HCT116 (cell line): ENCODE data around the gene RXYLT1. TPM values are rescaled to one million over a fixed set of nuclear protein-coding genes. Genes with fewer than 3 reads are reported as not detected.

Source experiments
- ATAC-seq: fragments of 200-7000 bp; cut with Tn5 transposase; 2 replicates; pipeline ENCODE4 v1.9.1; 2020; ENCODE audit warnings: mild to moderate bottlenecking, moderate library complexity
- BruUV-seq: library from RNA; stranded (reverse); fragments of 400-500 nt; replicated peaks from 2 replicates; lab custom pipeline; 2021; lab: Mats Ljungman, UMichigan
- CTCF ChIA-PET: fragments of 300-600 bp; sonication (Branson Sonifier 250); formaldehyde crosslinking; loops from one replicate; lab custom pipeline; 2021; ENCODE audit warnings: antibody characterized with exemption; lab: Charles Lee
- POLR2A ChIA-PET: fragments of 300-600, 350-600 bp; sonication (Branson Sonifier 250); formaldehyde crosslinking; loops from one replicate; lab custom pipeline; 2021; ENCODE audit warnings: antibody characterized with exemption; lab: Charles Lee
- RAD21 ChIA-PET, 2 experiments: fragments of 300-600 bp; sonication (Branson Sonifier 250); formaldehyde crosslinking; loops; one replicate each; lab custom pipeline; 2023; ENCODE audit warnings: low total read pairs in 2 of 2; ENCODE audit not compliant: uncharacterized antibody in 2 of 2, unreplicated experiment in 2 of 2, low non-redundant PET in 1 of 2; lab: Charles Lee
- DNase-seq: peaks from one replicate; pipeline ENCODE4 v3.0.0-alpha.2; 2010; ENCODE audit warnings: low read depth, low spot score
- H2AFZ ChIP-seq: fragments of 200-600 bp; shearing (Covaris generic), sonication (generic); 2 replicates; pipeline ENCODE4 v1.6.1; 2017; ENCODE audit warnings: low read depth, mixed run types, mixed read lengths, antibody characterized with exemption, low read length; ENCODE audit not compliant: poor library complexity, severe bottlenecking
- H3K27ac ChIP-seq: 2 replicates; pipeline ENCODE4 v1.5.1; 2012; ENCODE audit warnings: low read depth, low read length
- H3K27me3 ChIP-seq: fragments of 200-600 bp; sonication (generic); 2 replicates; pipeline ENCODE4 v1.6.1; 2016; ENCODE audit warnings: mixed run types, low read length, mixed read lengths; ENCODE audit not compliant: insufficient read depth
- H3K36me3 ChIP-seq, 2 experiments: fragments of 200-500 bp in 1 of 2; fragments of 200-600 bp in 1 of 2; sonication (Bioruptor generic) in 1 of 2; sonication (generic) in 1 of 2; 2 replicates each; pipeline versions ENCODE4 v1.5.1 to v1.6.1; 2014 to 2016; ENCODE audit warnings: low read length in 2 of 2, inconsistent platforms in 1 of 2, mixed read lengths in 1 of 2, mixed run types in 1 of 2; ENCODE audit not compliant: insufficient read depth in 2 of 2, control insufficient read depth in 1 of 2
- H3K4me1 ChIP-seq, 2 experiments: fragments of 200-600 bp in 1 of 2; sonication (generic) in 1 of 2; 2 replicates each; pipeline versions ENCODE4 v1.5.1 to v1.6.1; 2012 to 2017; ENCODE audit warnings: low read length in 2 of 2, inconsistent platforms in 1 of 2, mild to moderate bottlenecking in 1 of 2, mixed read lengths in 1 of 2, mixed run types in 1 of 2, moderate library complexity in 1 of 2; ENCODE audit not compliant: insufficient read depth in 2 of 2, control insufficient read depth in 1 of 2
- H3K4me2 ChIP-seq: fragments of 200-600 bp; sonication (generic); 2 replicates; pipeline ENCODE4 v1.6.1; 2017; ENCODE audit warnings: mixed run types, low read length, mixed read lengths
- H3K4me3 ChIP-seq, 2 experiments: fragments of 200-600 bp in 1 of 2; sonication (generic) in 1 of 2; replicated peaks in 1 of 2; 2 replicates each; pipeline ENCODE4 v1.5.1; 2011 to 2016; ENCODE audit warnings: low read length in 2 of 2, control low read depth in 1 of 2, low read depth in 1 of 2, mild to moderate bottlenecking in 1 of 2, mixed read lengths in 1 of 2, mixed run types in 1 of 2
- H3K79me2 ChIP-seq: fragments of 200-600 bp; sonication (generic); 2 replicates; pipeline ENCODE4 v1.6.1; 2017; ENCODE audit warnings: mild to moderate bottlenecking, mixed run types, low read length, moderate library complexity, mixed read lengths; ENCODE audit not compliant: insufficient read depth
- H3K9ac ChIP-seq: fragments of 200-600 bp; sonication (generic); 2 replicates; pipeline ENCODE4 v1.6.1; 2016; ENCODE audit warnings: low read length, mixed read lengths
- H3K9me2 ChIP-seq: fragments of 200-600 bp; sonication (generic), shearing (Covaris generic); 2 replicates; pipeline ENCODE4 v1.6.1; 2017; ENCODE audit warnings: mixed run types, mild to moderate bottlenecking, moderate library complexity; ENCODE audit not compliant: insufficient read depth
- H3K9me3 ChIP-seq, 2 experiments: fragments of 200-500 bp in 1 of 2; fragments of 200-600 bp in 1 of 2; sonication (Bioruptor generic) in 1 of 2; sonication (generic) in 1 of 2; 2 replicates each; pipeline ENCODE4 v1.6.1; 2014 to 2017; ENCODE audit warnings: low read length in 2 of 2, mixed read lengths in 2 of 2, inconsistent platforms in 1 of 2, low read depth in 1 of 2, mild to moderate bottlenecking in 1 of 2, mixed run types in 1 of 2, moderate library complexity in 1 of 2; ENCODE audit not compliant: control insufficient read depth in 1 of 2, insufficient read depth in 1 of 2
- H4K20me1 ChIP-seq: fragments of 200-600 bp; sonication (generic), shearing (Covaris generic); 2 replicates; pipeline ENCODE4 v1.6.1; 2017; ENCODE audit warnings: mixed run types, mild to moderate bottlenecking, moderate library complexity; ENCODE audit not compliant: insufficient read depth
- ATF3 ChIP-seq: IDR thresholded peaks from 2 replicates; pipeline ENCODE4 v1.6.1; 2012
- CBX3 ChIP-seq: IDR thresholded peaks from 2 replicates; pipeline ENCODE4 v1.6.1; 2012; ENCODE audit warnings: low read depth
- CEBPB ChIP-seq: IDR thresholded peaks from 2 replicates; pipeline ENCODE4 v1.6.1; 2012; ENCODE audit warnings: low read depth
- EGR1 ChIP-seq: IDR thresholded peaks from 2 replicates; pipeline ENCODE4 v1.6.1; 2012; ENCODE audit warnings: low read depth
- ELF1 ChIP-seq: IDR thresholded peaks from 2 replicates; pipeline ENCODE4 v1.6.1; 2012; ENCODE audit warnings: low read depth, borderline replicate concordance
- EZH2 ChIP-seq: fragments of 200-600 bp; sonication (generic); IDR thresholded peaks from 2 replicates; pipeline ENCODE4 v1.6.1; 2017; ENCODE audit warnings: antibody characterized with exemption, mixed run types
- EZH2phosphoT487 ChIP-seq: fragments of 200-600 bp; IDR thresholded peaks from 2 replicates; pipeline ENCODE4 v1.6.1; 2018; ENCODE audit warnings: antibody characterized with exemption, borderline replicate concordance
- FOSL1 ChIP-seq: IDR thresholded peaks from 2 replicates; pipeline ENCODE4 v1.6.1; 2012; ENCODE audit warnings: low read depth
- JUND ChIP-seq: IDR thresholded peaks from 2 replicates; pipeline ENCODE4 v1.6.1; 2012
- MAX ChIP-seq: IDR thresholded peaks from 2 replicates; pipeline ENCODE4 v1.6.1; 2012
- POLR2A ChIP-seq: IDR thresholded peaks from 2 replicates; pipeline ENCODE4 v1.7.0; 2011; ENCODE audit warnings: borderline replicate concordance; ENCODE audit not compliant: insufficient read depth, insufficient read length; ENCODE audit errors: extremely low read depth
- RAD21 ChIP-seq: IDR thresholded peaks from 2 replicates; pipeline ENCODE4 v1.6.1; 2012; ENCODE audit warnings: low read depth, mild to moderate bottlenecking
- REST ChIP-seq: IDR thresholded peaks from 2 replicates; pipeline ENCODE4 v1.6.1; 2012; ENCODE audit warnings: low read depth
- SP1 ChIP-seq: IDR thresholded peaks from 2 replicates; pipeline ENCODE4 v1.6.1; 2012; ENCODE audit warnings: low read depth
- SRF ChIP-seq: IDR thresholded peaks from 2 replicates; pipeline ENCODE4 v1.6.1; 2012; ENCODE audit warnings: low read depth
- TCF7L2 ChIP-seq: IDR thresholded peaks from 2 replicates; pipeline ENCODE4 v1.7.0; 2011; ENCODE audit warnings: borderline replicate concordance, inconsistent platforms; ENCODE audit not compliant: insufficient read depth, insufficient read length; ENCODE audit errors: extremely low read depth
- YY1 ChIP-seq: IDR thresholded peaks from 2 replicates; pipeline ENCODE4 v1.6.1; 2011; ENCODE audit warnings: low read length, low read depth, moderate library complexity, mild to moderate bottlenecking; ENCODE audit not compliant: insufficient replicate concordance; ENCODE audit errors: extremely low read depth
- ZBTB33 ChIP-seq: IDR thresholded peaks from 2 replicates; pipeline ENCODE4 v1.6.1; 2011; ENCODE audit warnings: mild to moderate bottlenecking, low read length, moderate library complexity; ENCODE audit not compliant: insufficient replicate concordance; ENCODE audit errors: extremely low read depth
- ZNF274 ChIP-seq: fragments of 200-500 bp; sonication (Bioruptor generic); IDR thresholded peaks from 2 replicates; pipeline ENCODE4 v1.6.1; 2014; ENCODE audit warnings: mild to moderate bottlenecking, low read depth, low read length, inconsistent platforms
- intact Hi-C: fragments of 100-400 bp; cut with micrococcal nuclease; formaldehyde crosslinking; loops from 2 replicates; pipeline ENCODE4 v1.10.0; 2022
- total RNA-seq: library from RNA; stranded (reverse); gene quantifications from one replicate; pipeline ENCODE4 v1.2.1, GENCODE V29; 2021; ENCODE audit not compliant: unreplicated experiment

Gene RXYLT1
- total RNA-seq, 1 experiment from 2014 or later = 23.0 TPM

- no peaks in the 10 kb centered on the region for H3K27me3 ChIP-seq
- no peak for TF ChIP-seq JUND
- TF ChIP-seq FOSL1 = no peak
- TF ChIP-seq ZBTB33 = no peak
- no peak for TF ChIP-seq CEBPB
- no peak for TF ChIP-seq EZH2
- no peak for TF ChIP-seq REST
- TF ChIP-seq YY1 = no peak
- no peak for TF ChIP-seq CBX3
- TF ChIP-seq POLR2A = no peak
- TF ChIP-seq SRF = no peak
- no peak for TF ChIP-seq EZH2phosphoT487
- TF ChIP-seq SP1 = no peak
- no peak for TF ChIP-seq RAD21
- no peak for TF ChIP-seq MAX
- TF ChIP-seq ATF3 = no peak
- no peak for TF ChIP-seq EGR1
- TF ChIP-seq ZNF274 = no peak
- TF ChIP-seq TCF7L2 = no peak
- TF ChIP-seq ELF1 = no peak
- TF ChIP-seq, all 23 proteins: peak for 0
- ChIA-PET CTCF (no interaction called here), RAD21 (no interaction called here), POLR2A (no interaction called here)
- intact Hi-C loops = loop anchor here (10.0 kb wide), 1 partner anchor 381 kb away; no protein-coding TSS in a partner anchor
- ATAC-seq (no peak), DNase-seq (no peak)
- Histone ChIP-seq H3K79me2 (no peaks in the 10 kb centered on the region), H3K4me1 (no peaks in the 10 kb centered on the region), H3K27ac (no peak overlapping the region), H3K9me2 (no peaks in the 10 kb centered on the region), H4K20me1 (no peaks in the 10 kb centered on the region), H3K4me3 (no peak overlapping the region), H3K4me2 (no peak overlapping the region), H3K36me3 (peaks cover 0 to 5% of the 10 kb centered on the region in 2 experiments; a peak in 3 of 4 replicates), H3K9me3 (no peaks in the 10 kb centered on the region), H3K9ac (no peak overlapping the region), H2AFZ (no peak overlapping the region)
- no TSS peak for BruUV-seq
Measured at GRCh38 chr12:63805704-63806672, 26.3 kb downstream of the RXYLT1 start.
